Measurements from ENCODE around the gene ZEB1. TPM values are rescaled to one million over a fixed set of nuclear protein-coding genes. Genes with fewer than 3 reads are reported as not detected.

Gene ZEB1
- total and polyA plus RNA-seq, 2 of the 13 experiments (the other 11 are each of a cell fraction or from before 2014, with no cell fraction given), result 9.6 to 18.0 TPM

GRCh38 chr10:31467791-31468535 is 148.9 kb downstream of the ZEB1 start (continued):
- TF ChIP-seq CERS6 (CRISPR knock-in tag; IDR thresholded peaks at IDR 0.05) (no peak), SP140L (CRISPR knock-in tag; IDR thresholded peaks at IDR 0.05; ENCODE audit: borderline replicate concordance) (no peak), SNRNP70 (IDR thresholded peaks at IDR 0.05; ENCODE audit: low read depth, low read length) (no peak), SP4 (CRISPR knock-in tag; IDR thresholded peaks at IDR 0.05) (no peak)
- TF ChIP-seq, protein P1, sequence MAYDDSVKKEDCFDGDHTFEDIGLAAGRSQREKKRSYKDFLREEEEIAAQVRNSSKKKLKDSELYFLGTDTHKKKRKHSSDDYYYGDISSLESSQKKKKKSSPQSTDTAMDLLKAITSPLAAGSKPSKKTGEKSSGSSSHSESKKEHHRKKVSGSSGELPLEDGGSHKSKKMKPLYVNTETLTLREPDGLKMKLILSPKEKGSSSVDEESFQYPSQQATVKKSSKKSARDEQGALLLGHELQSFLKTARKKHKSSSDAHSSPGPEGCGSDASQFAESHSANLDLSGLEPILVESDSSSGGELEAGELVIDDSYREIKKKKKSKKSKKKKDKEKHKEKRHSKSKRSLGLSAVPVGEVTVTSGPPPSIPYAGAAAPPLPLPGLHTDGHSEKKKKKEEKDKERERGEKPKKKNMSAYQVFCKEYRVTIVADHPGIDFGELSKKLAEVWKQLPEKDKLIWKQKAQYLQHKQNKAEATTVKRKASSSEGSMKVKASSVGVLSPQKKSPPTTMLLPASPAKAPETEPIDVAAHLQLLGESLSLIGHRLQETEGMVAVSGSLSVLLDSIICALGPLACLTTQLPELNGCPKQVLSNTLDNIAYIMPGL (CRISPR knock-in tag; IDR thresholded peaks at IDR 0.05; ENCODE audit: borderline replicate concordance in 1 of 2, low read depth in 1 of 2), result 0 out of 4 replicates have a peak, but pooled peaks have one; percentile 16 to 20
- TF ChIP-seq, protein P2, sequence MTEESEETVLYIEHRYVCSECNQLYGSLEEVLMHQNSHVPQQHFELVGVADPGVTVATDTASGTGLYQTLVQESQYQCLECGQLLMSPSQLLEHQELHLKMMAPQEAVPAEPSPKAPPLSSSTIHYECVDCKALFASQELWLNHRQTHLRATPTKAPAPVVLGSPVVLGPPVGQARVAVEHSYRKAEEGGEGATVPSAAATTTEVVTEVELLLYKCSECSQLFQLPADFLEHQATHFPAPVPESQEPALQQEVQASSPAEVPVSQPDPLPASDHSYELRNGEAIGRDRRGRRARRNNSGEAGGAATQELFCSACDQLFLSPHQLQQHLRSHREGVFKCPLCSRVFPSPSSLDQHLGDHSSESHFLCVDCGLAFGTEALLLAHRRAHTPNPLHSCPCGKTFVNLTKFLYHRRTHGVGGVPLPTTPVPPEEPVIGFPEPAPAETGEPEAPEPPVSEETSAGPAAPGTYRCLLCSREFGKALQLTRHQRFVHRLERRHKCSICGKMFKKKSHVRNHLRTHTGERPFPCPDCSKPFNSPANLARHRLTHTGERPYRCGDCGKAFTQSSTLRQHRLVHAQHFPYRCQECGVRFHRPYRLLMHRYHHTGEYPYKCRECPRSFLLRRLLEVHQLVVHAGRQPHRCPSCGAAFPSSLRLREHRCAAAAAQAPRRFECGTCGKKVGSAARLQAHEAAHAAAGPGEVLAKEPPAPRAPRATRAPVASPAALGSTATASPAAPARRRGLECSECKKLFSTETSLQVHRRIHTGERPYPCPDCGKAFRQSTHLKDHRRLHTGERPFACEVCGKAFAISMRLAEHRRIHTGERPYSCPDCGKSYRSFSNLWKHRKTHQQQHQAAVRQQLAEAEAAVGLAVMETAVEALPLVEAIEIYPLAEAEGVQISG (CRISPR knock-in tag; IDR thresholded peaks at IDR 0.05), result peak; percentile 92
